Neural cell (in vitro differentiated cells): Measurements from ENCODE around the gene XIRP1. TPM values are rescaled to one million over a fixed set of nuclear protein-coding genes. Genes with fewer than 3 reads are reported as not detected.

Source experiments
- H2AFZ ChIP-seq: fragments of 200-600, 300-800 bp; sonication (generic), shearing (Covaris generic); 2 replicates; pipeline ENCODE4 v1.6.0; 2014; ENCODE audit warnings: low read depth, mild to moderate bottlenecking, antibody characterized with exemption, low read length, moderate library complexity
- H3F3A ChIP-seq: fragments of 200-600 bp; shearing (Covaris generic); 2 replicates; pipeline ENCODE4 v1.6.1; 2016; ENCODE audit warnings: mild to moderate bottlenecking, moderate library complexity, mixed read lengths, antibody characterized with exemption, low read length; ENCODE audit not compliant: insufficient read depth, poor library complexity, severe bottlenecking
- H3K27ac ChIP-seq: fragments of 200-600, 300-800 bp; sonication (generic), shearing (Covaris generic); 2 replicates; pipeline ENCODE4 v1.5.1; 2014; ENCODE audit warnings: mild to moderate bottlenecking, low read length, moderate library complexity
- H3K27me3 ChIP-seq: fragments of 300-800, 200-600 bp; sonication (generic), shearing (Covaris generic); 2 replicates; pipeline ENCODE4 v1.6.0; 2014; ENCODE audit warnings: mild to moderate bottlenecking, low read depth, low read length, moderate library complexity; ENCODE audit not compliant: insufficient read depth
- H3K36me3 ChIP-seq: fragments of 300-800, 200-600 bp; sonication (generic), shearing (Covaris generic); 2 replicates; pipeline ENCODE4 v1.5.1; 2014; ENCODE audit warnings: mild to moderate bottlenecking, antibody characterized with exemption, low read length, moderate library complexity; ENCODE audit not compliant: insufficient read depth
- H3K4me2 ChIP-seq: fragments of 300-800, 200-600 bp; sonication (generic), shearing (Covaris generic); 2 replicates; pipeline ENCODE4 v1.6.0; 2014; ENCODE audit warnings: mild to moderate bottlenecking, low read length
- H3K4me3 ChIP-seq: fragments of 300-800, 200-600 bp; sonication (generic), shearing (Covaris generic); 2 replicates; pipeline ENCODE4 v1.5.1; 2014; ENCODE audit warnings: mild to moderate bottlenecking, low read length, moderate library complexity
- H3K79me2 ChIP-seq: fragments of 200-600 bp; shearing (Covaris generic); replicated peaks from 2 replicates; pipeline ENCODE4 v1.6.0; 2014; ENCODE audit warnings: mild to moderate bottlenecking, low read length, moderate library complexity; ENCODE audit not compliant: insufficient read depth
- H3K9ac ChIP-seq: fragments of 300-800, 200-600 bp; sonication (generic), shearing (Covaris generic); 2 replicates; pipeline ENCODE4 v1.6.1; 2016; ENCODE audit warnings: mild to moderate bottlenecking, low read length, mixed read lengths
- H3K9me2 ChIP-seq: fragments of 200-600 bp; shearing (Covaris generic); 2 replicates; pipeline ENCODE4 v1.6.1; 2016; ENCODE audit warnings: mild to moderate bottlenecking, low read length, mixed read lengths; ENCODE audit not compliant: insufficient read depth
- H3K9me3 ChIP-seq: fragments of 200-600, 300-800 bp; sonication (generic), shearing (Covaris generic); 2 replicates; pipeline ENCODE4 v1.6.1; 2016; ENCODE audit warnings: mild to moderate bottlenecking, mixed run types, low read length, moderate library complexity, mixed read lengths
- H4K20me1 ChIP-seq: fragments of 200-600 bp; shearing (Covaris generic); 2 replicates; pipeline ENCODE4 v1.6.1; 2016; ENCODE audit warnings: mild to moderate bottlenecking, mixed run types; ENCODE audit not compliant: insufficient read depth
- EP300 ChIP-seq: fragments of 450-650 bp; conservative IDR thresholded peaks from 2 replicates; pipeline ENCODE4 v1.6.1; 2014; ENCODE audit warnings: antibody characterized with exemption, mild to moderate bottlenecking, moderate library complexity; ENCODE audit not compliant: poor library complexity, severe bottlenecking
- EZH2 ChIP-seq: fragments of 200-600, 300-800 bp; shearing (Covaris generic), sonication (generic); IDR thresholded peaks from 2 replicates; pipeline ENCODE4 v1.6.1; 2014; ENCODE audit warnings: antibody characterized with exemption, low read length, borderline replicate concordance, mild to moderate bottlenecking; ENCODE audit not compliant: insufficient read depth, poor library complexity, severe bottlenecking
- MXI1 ChIP-seq: fragments of 450-650 bp; conservative IDR thresholded peaks from 2 replicates; pipeline ENCODE4 v1.6.1; 2014; ENCODE audit warnings: antibody characterized with exemption, mild to moderate bottlenecking; ENCODE audit not compliant: poor library complexity, severe bottlenecking
- POLR2AphosphoS5 ChIP-seq: IDR thresholded peaks from 2 replicates; pipeline ENCODE4 v1.6.1; 2012
- RAD21 ChIP-seq: fragments of 450-650 bp; conservative IDR thresholded peaks from 2 replicates; pipeline ENCODE4 v1.6.1; 2014; ENCODE audit warnings: antibody characterized with exemption, mild to moderate bottlenecking, moderate library complexity
- SMC3 ChIP-seq: fragments of 450-650 bp; conservative IDR thresholded peaks from 2 replicates; pipeline ENCODE4 v1.6.1; 2014; ENCODE audit warnings: antibody characterized with exemption, mild to moderate bottlenecking, moderate library complexity; ENCODE audit not compliant: poor library complexity
- TAF1 ChIP-seq: IDR thresholded peaks from 2 replicates; pipeline ENCODE4 v1.6.1; 2012; ENCODE audit warnings: low read depth
- polyA plus RNA-seq: library from polyadenylated mRNA; depleted of rRNA; stranded (reverse); fragments of >200 nt; gene quantifications from 2 replicates; pipeline ENCODE4 v1.2.3, GENCODE V29; 2014
- TF ChIP-seq, protein P1 (sequence below): fragments of 450-650 bp; IDR thresholded peaks from 2 replicates; pipeline ENCODE4 v1.5.1; 2014; ENCODE audit warnings: antibody characterized with exemption, mild to moderate bottlenecking, moderate library complexity; ENCODE audit not compliant: poor library complexity, severe bottlenecking
- TF ChIP-seq, protein P2 (sequence below): IDR thresholded peaks from 2 replicates; pipeline ENCODE4 v1.6.1; 2012; ENCODE audit warnings: borderline replicate concordance

Gene XIRP1
- polyA plus RNA-seq, 1 donor from 2014 or later = not detected

DNA sequence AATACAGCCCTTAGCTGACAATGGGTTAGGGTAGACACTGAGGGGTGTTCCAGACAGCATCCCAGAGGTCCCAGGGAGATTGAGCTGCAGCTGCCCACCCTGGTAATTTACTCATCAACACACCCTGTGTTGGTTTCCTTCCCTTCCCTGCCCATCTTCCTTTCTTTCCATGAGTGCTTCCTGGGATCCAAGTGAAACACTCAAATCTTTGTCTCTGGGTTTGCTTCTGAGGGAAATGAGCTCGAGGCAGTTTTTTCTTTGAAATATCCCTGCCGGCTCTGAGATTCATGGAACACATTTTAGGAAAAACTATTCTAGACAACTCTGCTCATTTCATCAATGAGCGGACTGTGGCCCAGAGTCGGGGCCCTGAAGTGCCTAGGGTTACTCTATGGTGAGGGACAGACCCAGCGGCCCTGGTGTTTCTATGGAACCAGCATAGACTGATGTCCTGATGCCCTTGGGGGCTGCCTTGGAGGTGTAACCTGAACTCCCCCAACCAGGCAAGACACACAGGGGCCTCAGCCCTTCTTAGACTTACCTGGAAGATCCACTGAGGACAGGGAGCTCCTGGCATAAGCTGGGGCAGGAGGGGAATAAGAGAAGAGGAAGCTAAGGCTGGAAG lies 24.1 kb downstream of the XIRP1 start:
- Histone ChIP-seq H3K9ac (no peak overlapping the region), H3K9me3 (no peaks in the 10 kb centered on the region), H4K20me1 (no peaks in the 10 kb centered on the region), H3F3A (no peaks in the 10 kb centered on the region), H3K36me3 (no peaks in the 10 kb centered on the region), H3K4me3 (no peak overlapping the region), H3K9me2 (no peaks in the 10 kb centered on the region), H3K27ac (no peak overlapping the region), H3K79me2 (no peaks in the 10 kb centered on the region), H3K4me2 (no peak overlapping the region), H3K27me3 (no peaks in the 10 kb centered on the region), H2AFZ (no peak overlapping the region)
- TF ChIP-seq MXI1 (no peak), SMC3 (no peak), TAF1 (no peak), EZH2 (no peak), POLR2AphosphoS5 (no peak), EP300 (no peak), RAD21 (no peak)
- TF ChIP-seq, protein P1, sequence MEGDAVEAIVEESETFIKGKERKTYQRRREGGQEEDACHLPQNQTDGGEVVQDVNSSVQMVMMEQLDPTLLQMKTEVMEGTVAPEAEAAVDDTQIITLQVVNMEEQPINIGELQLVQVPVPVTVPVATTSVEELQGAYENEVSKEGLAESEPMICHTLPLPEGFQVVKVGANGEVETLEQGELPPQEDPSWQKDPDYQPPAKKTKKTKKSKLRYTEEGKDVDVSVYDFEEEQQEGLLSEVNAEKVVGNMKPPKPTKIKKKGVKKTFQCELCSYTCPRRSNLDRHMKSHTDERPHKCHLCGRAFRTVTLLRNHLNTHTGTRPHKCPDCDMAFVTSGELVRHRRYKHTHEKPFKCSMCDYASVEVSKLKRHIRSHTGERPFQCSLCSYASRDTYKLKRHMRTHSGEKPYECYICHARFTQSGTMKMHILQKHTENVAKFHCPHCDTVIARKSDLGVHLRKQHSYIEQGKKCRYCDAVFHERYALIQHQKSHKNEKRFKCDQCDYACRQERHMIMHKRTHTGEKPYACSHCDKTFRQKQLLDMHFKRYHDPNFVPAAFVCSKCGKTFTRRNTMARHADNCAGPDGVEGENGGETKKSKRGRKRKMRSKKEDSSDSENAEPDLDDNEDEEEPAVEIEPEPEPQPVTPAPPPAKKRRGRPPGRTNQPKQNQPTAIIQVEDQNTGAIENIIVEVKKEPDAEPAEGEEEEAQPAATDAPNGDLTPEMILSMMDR = no peak
- TF ChIP-seq, protein P2, sequence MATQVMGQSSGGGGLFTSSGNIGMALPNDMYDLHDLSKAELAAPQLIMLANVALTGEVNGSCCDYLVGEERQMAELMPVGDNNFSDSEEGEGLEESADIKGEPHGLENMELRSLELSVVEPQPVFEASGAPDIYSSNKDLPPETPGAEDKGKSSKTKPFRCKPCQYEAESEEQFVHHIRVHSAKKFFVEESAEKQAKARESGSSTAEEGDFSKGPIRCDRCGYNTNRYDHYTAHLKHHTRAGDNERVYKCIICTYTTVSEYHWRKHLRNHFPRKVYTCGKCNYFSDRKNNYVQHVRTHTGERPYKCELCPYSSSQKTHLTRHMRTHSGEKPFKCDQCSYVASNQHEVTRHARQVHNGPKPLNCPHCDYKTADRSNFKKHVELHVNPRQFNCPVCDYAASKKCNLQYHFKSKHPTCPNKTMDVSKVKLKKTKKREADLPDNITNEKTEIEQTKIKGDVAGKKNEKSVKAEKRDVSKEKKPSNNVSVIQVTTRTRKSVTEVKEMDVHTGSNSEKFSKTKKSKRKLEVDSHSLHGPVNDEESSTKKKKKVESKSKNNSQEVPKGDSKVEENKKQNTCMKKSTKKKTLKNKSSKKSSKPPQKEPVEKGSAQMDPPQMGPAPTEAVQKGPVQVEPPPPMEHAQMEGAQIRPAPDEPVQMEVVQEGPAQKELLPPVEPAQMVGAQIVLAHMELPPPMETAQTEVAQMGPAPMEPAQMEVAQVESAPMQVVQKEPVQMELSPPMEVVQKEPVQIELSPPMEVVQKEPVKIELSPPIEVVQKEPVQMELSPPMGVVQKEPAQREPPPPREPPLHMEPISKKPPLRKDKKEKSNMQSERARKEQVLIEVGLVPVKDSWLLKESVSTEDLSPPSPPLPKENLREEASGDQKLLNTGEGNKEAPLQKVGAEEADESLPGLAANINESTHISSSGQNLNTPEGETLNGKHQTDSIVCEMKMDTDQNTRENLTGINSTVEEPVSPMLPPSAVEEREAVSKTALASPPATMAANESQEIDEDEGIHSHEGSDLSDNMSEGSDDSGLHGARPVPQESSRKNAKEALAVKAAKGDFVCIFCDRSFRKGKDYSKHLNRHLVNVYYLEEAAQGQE = no peak

DNA sequence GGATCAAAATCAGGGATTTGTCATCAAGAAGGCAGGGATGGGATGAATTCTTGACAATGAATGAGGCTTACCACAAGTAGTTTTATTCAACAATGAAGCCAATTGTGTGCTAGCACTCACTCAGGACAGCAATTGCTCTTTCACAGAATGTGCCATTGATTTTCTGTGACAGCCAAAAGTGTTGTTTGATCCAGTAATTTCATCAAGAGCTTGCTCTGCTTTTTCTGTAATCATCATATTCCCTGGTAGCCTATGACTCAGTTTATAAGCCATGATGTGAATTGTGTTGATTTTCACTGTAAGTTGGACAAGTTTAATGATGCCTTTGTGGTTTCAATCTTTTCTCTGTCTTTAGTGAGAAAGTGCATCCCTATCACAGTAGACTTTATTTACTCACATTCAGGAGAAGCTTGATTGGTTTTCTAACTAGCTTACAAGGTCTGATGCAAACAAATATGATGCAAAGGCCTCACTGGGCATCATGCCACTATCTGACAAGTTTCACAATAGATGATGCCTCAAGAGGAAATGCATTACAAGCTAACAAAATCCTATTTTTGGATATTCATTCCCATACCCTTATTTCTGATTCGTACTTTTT lies 25.4 kb downstream of the XIRP1 start:
- Histone ChIP-seq H3K36me3 (no peaks in the 10 kb centered on the region), H3K9me3 (no peaks in the 10 kb centered on the region), H3K4me3 (no peak overlapping the region), H3K4me2 (no peak overlapping the region), H3K27me3 (no peaks in the 10 kb centered on the region), H4K20me1 (no peaks in the 10 kb centered on the region), H3K9me2 (no peaks in the 10 kb centered on the region), H2AFZ (no peak overlapping the region), H3K9ac (no peak overlapping the region), H3K79me2 (no peaks in the 10 kb centered on the region), H3K27ac (peak overlapping the region; percentile 14), H3F3A (no peaks in the 10 kb centered on the region)
- TF ChIP-seq, protein P2 = no peak
- TF ChIP-seq SMC3 (no peak), EP300 (peak; percentile 64), MXI1 (peak; percentile 8), POLR2AphosphoS5 (peak; percentile 35)
